Fibroblast of villous mesenchyme (primary cell): ENCODE data around the gene ACSL1. TPM values are rescaled to one million over a fixed set of nuclear protein-coding genes. Genes with fewer than 3 reads are reported as not detected.

ENCODE experiments used
- DNase-seq: peaks from one replicate; pipeline ENCODE4 v3.0.0-alpha.2; 2010; ENCODE audit warnings: low read depth
- H3K4me3 ChIP-seq: 2 replicates; pipeline ENCODE4 v1.5.1; 2011; ENCODE audit warnings: low read depth, mild to moderate bottlenecking, low read length
- total RNA-seq: library from RNA; depleted of rRNA; stranded (reverse); fragments of >200 nt; gene quantifications from 2 replicates; pipeline ENCODE4 v1.2.3, GENCODE V29; 2012
- TF ChIP-seq, protein P1 (sequence below): IDR thresholded peaks from 2 replicates; pipeline ENCODE4 v1.5.1; 2012; ENCODE audit warnings: low read depth, mild to moderate bottlenecking, low read length; ENCODE audit not compliant: insufficient read depth

The ACSL1 gene
- total RNA-seq, 1 donor, result 32.4 TPM

- TF ChIP-seq, protein P1, sequence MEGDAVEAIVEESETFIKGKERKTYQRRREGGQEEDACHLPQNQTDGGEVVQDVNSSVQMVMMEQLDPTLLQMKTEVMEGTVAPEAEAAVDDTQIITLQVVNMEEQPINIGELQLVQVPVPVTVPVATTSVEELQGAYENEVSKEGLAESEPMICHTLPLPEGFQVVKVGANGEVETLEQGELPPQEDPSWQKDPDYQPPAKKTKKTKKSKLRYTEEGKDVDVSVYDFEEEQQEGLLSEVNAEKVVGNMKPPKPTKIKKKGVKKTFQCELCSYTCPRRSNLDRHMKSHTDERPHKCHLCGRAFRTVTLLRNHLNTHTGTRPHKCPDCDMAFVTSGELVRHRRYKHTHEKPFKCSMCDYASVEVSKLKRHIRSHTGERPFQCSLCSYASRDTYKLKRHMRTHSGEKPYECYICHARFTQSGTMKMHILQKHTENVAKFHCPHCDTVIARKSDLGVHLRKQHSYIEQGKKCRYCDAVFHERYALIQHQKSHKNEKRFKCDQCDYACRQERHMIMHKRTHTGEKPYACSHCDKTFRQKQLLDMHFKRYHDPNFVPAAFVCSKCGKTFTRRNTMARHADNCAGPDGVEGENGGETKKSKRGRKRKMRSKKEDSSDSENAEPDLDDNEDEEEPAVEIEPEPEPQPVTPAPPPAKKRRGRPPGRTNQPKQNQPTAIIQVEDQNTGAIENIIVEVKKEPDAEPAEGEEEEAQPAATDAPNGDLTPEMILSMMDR, result no peak
- DNase-seq, result no peak
- peak overlapping the region; percentile 67 for H3K4me3 ChIP-seq
These were observed 1.0 kb upstream of the ACSL1 start for GRCh38 chr4:184826691-184827270.

- DNase-seq, result peak; percentile 20
- TF ChIP-seq, protein P1, result no peak
- peak overlapping the region; percentile 67 for H3K4me3 ChIP-seq
These were observed 450 bp downstream of the ACSL1 start for GRCh38 chr4:184825141-184825895.

- peak; percentile 10 for DNase-seq
- H3K4me3 ChIP-seq, result peak overlapping the region; percentile 67
- TF ChIP-seq, protein P1, result no peak
These were observed 1.0 kb downstream of the ACSL1 start for GRCh38 chr4:184824776-184825084.

- TF ChIP-seq, protein P1, result no peak
- peak; percentile 15 for DNase-seq
- peak overlapping the region; percentile 67 for H3K4me3 ChIP-seq
These were observed 1.5 kb downstream of the ACSL1 start for GRCh38 chr4:184824081-184824775.

DNA sequence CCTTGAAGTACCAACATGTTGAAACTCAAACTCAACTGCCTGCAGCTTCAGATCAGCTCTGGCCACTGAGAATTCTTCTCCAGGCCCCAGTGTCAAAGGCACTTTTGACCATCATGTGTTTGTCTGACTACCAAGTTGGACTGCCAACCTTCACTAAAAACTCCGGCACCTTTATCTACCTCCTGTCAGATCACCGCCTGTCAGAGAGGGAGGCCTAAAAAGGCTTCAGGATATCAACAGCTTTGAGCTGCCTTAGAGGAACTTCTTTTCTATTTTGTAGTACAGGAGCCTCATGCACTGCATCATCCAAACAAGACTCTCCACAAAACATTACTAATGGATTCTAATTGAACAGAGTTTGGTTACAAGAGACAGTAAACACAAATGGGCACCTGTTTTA, 2.8 kb downstream of the ACSL1 start:
- DNase-seq, result no peak
- TF ChIP-seq, protein P1, result no peak
- no peak overlapping the region for H3K4me3 ChIP-seq

GRCh38 chr4:184822356-184822755, 3.4 kb downstream of the ACSL1 start:
- TF ChIP-seq, protein P1, result no peak
- H3K4me3 ChIP-seq, result no peak overlapping the region
- DNase-seq, result no peak
